Measurements from ENCODE around the gene BBS9.

DNA sequence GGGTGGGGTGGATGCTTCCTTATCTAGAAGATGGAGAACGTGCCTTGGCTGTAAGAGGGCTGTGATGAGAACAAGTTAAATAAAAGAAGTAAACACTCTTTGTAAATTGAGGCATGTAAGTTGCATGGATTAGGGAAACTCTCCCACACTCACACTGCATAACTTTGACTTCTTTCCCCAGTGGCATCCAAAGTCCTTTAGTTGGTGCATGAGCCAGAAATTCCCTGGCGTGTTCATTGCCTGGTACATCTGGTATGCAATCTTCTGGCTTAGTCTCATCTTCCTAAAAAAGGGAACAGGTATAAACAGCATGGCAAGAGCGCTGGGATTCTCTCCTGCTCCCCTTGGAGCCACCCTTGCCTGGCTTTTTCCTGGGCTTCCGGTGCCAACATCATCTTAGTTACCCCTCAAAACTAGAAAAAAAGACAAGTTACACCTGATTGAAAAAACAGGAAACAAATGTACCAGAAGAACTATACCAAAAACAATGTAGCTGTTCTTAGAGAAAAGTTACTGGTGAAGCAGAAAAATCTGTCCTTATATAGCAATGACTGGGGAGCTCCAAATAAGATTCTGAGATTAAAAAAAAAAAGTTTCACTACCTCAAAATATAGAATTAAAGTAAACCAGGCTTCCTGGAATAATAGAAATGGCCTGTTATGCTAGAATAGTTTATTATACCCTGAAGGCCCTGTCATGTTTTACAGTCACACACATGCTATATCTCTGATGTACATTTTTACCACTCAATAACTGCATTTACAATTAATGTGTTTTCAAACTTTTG lies 30.0 kb upstream of the BBS9 start:
- no peak for TF ChIP-seq EZH2 (IDR thresholded peaks at IDR 0.05; ENCODE audit: borderline replicate concordance, low read depth, low read length, severe bottlenecking)
- TF ChIP-seq CTCF (IDR thresholded peaks at IDR 0.05; ENCODE audit: extremely low read depth in 1 of 2, insufficient read depth in 1 of 2, low read depth in 1 of 2, low read length in 2 of 2): no peak
- TF ChIP-seq JUN (IDR thresholded peaks at IDR 0.05; ENCODE audit: borderline replicate concordance, insufficient read depth, insufficient read length, low read depth): no peak
- no peak for TF ChIP-seq POLR2AphosphoS5 (IDR thresholded peaks at IDR 0.05; ENCODE audit: insufficient read depth, low read depth, low read length)
- no peak for TF ChIP-seq MAX (IDR thresholded peaks at IDR 0.05; ENCODE audit: insufficient read depth, insufficient read length)
- no peak for TF ChIP-seq GATA2 (IDR thresholded peaks at IDR 0.05; ENCODE audit: insufficient read depth, insufficient read length, low read depth, low read length)
- TF ChIP-seq POLR2A (IDR thresholded peaks at IDR 0.05; ENCODE audit: low read depth, low read length): no peak
- no peak for TF ChIP-seq MYC (IDR thresholded peaks at IDR 0.05; ENCODE audit: low read depth, low read length)

Measured in endothelial cell of umbilical vein (primary cell).